Calu3 (cell line): ENCODE results near the gene KRTAP12-4. TPM values are rescaled to one million over a fixed set of nuclear protein-coding genes. Genes with fewer than 3 reads are reported as not detected.

ENCODE experiments used
- BruUV-seq: library from RNA; stranded (reverse); fragments of 400-500 nt; replicated peaks from 2 replicates; lab custom pipeline; 2021; lab: Mats Ljungman, UMichigan
- CTCF ChIA-PET: fragments of 300-600 bp; sonication (Branson Sonifier 250); formaldehyde crosslinking; loops from one replicate; lab custom pipeline; 2022; ENCODE audit warnings: antibody characterized with exemption; lab: Charles Lee
- DNase-seq: peaks from one replicate; pipeline ENCODE4 v3.0.0; 2022
- H3K27ac Mint-ChIP-seq: one replicate; pipeline ENCODE4 v1.8.0; 2022; ENCODE audit warnings: mixed read lengths; ENCODE audit not compliant: unreplicated experiment
- H3K27me3 Mint-ChIP-seq: one replicate; pipeline ENCODE4 v1.8.0; 2022; ENCODE audit warnings: mixed read lengths; ENCODE audit not compliant: unreplicated experiment
- H3K36me3 Mint-ChIP-seq: one replicate; pipeline ENCODE4 v1.8.0; 2022; ENCODE audit warnings: mild to moderate bottlenecking, moderate library complexity, mixed read lengths; ENCODE audit not compliant: insufficient read depth, unreplicated experiment
- H3K4me1 Mint-ChIP-seq: one replicate; pipeline ENCODE4 v1.8.0; 2022; ENCODE audit warnings: mild to moderate bottlenecking, low read depth, mixed read lengths; ENCODE audit not compliant: unreplicated experiment
- H3K4me3 Mint-ChIP-seq: one replicate; pipeline ENCODE4 v1.8.0; 2022; ENCODE audit warnings: mild to moderate bottlenecking, low read depth, moderate library complexity, mixed read lengths; ENCODE audit not compliant: unreplicated experiment
- H3K9me3 Mint-ChIP-seq: one replicate; pipeline ENCODE4 v1.8.0; 2022; ENCODE audit warnings: low read depth, mixed read lengths; ENCODE audit not compliant: unreplicated experiment
- intact Hi-C: fragments of 100-400 bp; cut with micrococcal nuclease; formaldehyde crosslinking; loops from one replicate; pipeline ENCODE4 v1.10.0; 2022; ENCODE audit not compliant: unreplicated experiment
- total RNA-seq: library from RNA; stranded (reverse); gene quantifications from 2 replicates; pipeline ENCODE4 v1.2.3, GENCODE V29; 2022
- TF ChIP-seq, protein P1 (sequence below): fragments of 200-600 bp; IDR thresholded peaks from one replicate; pipeline ENCODE4 v1.8.0; 2022; ENCODE audit warnings: antibody characterized with exemption; ENCODE audit not compliant: unreplicated experiment

KRTAP12-4 gene
- total RNA-seq, 1 experiment from 2014 or later = not detected

- Mint-ChIP-seq H3K4me1 (no peaks in the 10 kb centered on the region), H3K27ac (no peak overlapping the region), H3K27me3 (peaks cover 92% of the 10 kb centered on the region), H3K9me3 (no peaks in the 10 kb centered on the region), H3K4me3 (no peak overlapping the region), H3K36me3 (peaks cover 5% of the 10 kb centered on the region)
- TF ChIP-seq, protein P1, sequence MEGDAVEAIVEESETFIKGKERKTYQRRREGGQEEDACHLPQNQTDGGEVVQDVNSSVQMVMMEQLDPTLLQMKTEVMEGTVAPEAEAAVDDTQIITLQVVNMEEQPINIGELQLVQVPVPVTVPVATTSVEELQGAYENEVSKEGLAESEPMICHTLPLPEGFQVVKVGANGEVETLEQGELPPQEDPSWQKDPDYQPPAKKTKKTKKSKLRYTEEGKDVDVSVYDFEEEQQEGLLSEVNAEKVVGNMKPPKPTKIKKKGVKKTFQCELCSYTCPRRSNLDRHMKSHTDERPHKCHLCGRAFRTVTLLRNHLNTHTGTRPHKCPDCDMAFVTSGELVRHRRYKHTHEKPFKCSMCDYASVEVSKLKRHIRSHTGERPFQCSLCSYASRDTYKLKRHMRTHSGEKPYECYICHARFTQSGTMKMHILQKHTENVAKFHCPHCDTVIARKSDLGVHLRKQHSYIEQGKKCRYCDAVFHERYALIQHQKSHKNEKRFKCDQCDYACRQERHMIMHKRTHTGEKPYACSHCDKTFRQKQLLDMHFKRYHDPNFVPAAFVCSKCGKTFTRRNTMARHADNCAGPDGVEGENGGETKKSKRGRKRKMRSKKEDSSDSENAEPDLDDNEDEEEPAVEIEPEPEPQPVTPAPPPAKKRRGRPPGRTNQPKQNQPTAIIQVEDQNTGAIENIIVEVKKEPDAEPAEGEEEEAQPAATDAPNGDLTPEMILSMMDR = no peak
- DNase-seq = no peak
- intact Hi-C loops = no loop called here
- BruUV-seq = no TSS peak
- CTCF ChIA-PET = no interaction called here
Measured at GRCh38 chr21:44681152-44681551, 26.7 kb upstream of the KRTAP12-4 start.

DNA sequence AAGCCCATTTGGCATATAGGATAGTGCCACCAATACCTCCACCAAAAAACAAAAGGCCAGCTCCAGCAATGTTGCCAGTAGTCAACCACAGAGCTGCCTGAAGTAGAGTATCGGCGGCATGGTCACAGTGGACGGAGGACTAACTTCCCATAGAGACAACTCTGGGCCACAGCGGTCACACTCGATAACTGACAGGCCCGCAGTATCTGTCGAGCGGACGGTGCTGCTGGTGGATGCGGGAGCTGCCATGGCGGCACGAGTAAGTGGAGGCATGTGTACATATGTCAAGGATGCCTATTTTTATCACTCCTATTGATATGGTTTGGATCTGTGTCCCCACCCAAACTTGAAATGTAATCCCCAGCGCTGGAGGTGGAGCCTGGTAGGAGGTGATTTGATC is 23.4 kb upstream of the KRTAP12-4 start:
- Mint-ChIP-seq H3K36me3 (peaks cover 5% of the 10 kb centered on the region), H3K9me3 (no peaks in the 10 kb centered on the region), H3K4me3 (no peak overlapping the region), H3K27ac (no peak overlapping the region), H3K27me3 (peaks cover 91% of the 10 kb centered on the region), H3K4me1 (no peaks in the 10 kb centered on the region)
- TF ChIP-seq, protein P1 = no peak
- intact Hi-C loops = no loop called here
- no TSS peak for BruUV-seq
- DNase-seq = no peak
- CTCF ChIA-PET = no interaction called here

- CTCF ChIA-PET = no interaction called here
- BruUV-seq = no TSS peak
- TF ChIP-seq, protein P1 = no peak
- H3K36me3 Mint-ChIP-seq = peaks cover 5% of the 10 kb centered on the region
- H3K4me3 Mint-ChIP-seq = no peak overlapping the region
- DNase-seq = no peak
- H3K9me3 Mint-ChIP-seq = peaks cover 2% of the 10 kb centered on the region
- intact Hi-C loops = no loop called here
- H3K27me3 Mint-ChIP-seq = peaks cover 85% of the 10 kb centered on the region
- no peaks in the 10 kb centered on the region for H3K4me1 Mint-ChIP-seq
- no peak overlapping the region for H3K27ac Mint-ChIP-seq
Measured at GRCh38 chr21:44671911-44672310, 17.5 kb upstream of the KRTAP12-4 start.

GRCh38 chr21:44670642-44671432 is 16.4 kb upstream of the KRTAP12-4 start:
- BruUV-seq = no TSS peak
- H3K4me1 Mint-ChIP-seq = no peaks in the 10 kb centered on the region
- no peak for DNase-seq
- no peaks in the 10 kb centered on the region for H3K36me3 Mint-ChIP-seq
- no peak overlapping the region for H3K4me3 Mint-ChIP-seq
- H3K9me3 Mint-ChIP-seq = peaks cover 2% of the 10 kb centered on the region
- H3K27ac Mint-ChIP-seq = no peak overlapping the region
- intact Hi-C loops = no loop called here
- CTCF ChIA-PET = no interaction called here
- TF ChIP-seq, protein P1 = no peak
- H3K27me3 Mint-ChIP-seq = peaks cover 75% of the 10 kb centered on the region
